Measurements from ENCODE around the gene IRX2.
A peak's percentile ranks its signal among the peaks of the same experiment; 100 is the strongest.

IRX2 gene

DNA sequence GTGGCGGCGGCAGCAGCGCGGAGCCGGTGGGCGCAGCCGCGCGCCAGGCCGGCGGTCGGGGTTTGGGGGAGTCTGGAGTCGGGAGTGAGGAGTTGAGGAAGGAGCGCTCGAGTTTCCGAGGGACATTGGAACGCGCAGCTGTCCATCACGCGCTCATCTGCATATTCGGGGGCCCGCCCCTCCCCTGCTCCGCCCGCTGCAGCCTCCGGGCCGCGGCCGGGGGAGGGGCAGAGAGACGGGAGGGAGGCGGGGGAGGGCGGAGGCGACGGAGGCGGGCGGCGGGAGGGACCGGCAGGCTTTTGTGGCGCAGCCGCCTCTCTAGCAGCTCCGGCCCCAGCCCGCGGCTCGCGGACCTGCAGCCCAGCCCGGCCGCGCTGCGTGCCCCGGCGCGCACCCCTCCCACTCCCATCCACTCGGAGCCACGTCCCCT, at the start of gene IRX2:
IRX2 (minus strand) TSS at position 86 of the 430 bp plus-strand sequence. CDS start 264 bp downstream, outside the sequence.
- peak in 50 of 56 donors; percentile 7 to 91 (median 71) for DNase-seq

DNA sequence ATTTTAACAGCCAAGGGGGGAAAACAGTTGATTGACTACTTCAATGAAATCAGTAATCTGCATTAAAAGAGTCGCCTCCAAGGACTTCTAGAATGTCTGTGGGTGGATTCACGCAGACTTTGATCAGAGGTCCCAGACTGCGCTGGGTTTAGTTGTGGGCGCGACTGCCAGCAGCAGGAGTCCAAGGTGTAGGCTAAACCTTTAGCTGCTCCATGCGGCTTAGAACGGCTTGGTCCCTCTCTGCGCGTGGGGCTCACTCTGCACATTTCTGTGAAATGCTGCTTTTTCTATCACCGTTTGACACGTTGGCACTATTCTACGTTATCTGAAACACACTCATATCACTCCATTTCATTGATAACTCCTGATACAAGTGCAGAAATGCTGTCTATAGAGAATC, 48.6 kb upstream of the IRX2 start:
- DNase-seq: no peak

- DNase-seq: no peak
These were observed 46.5 kb upstream of the IRX2 start for GRCh38 chr5:2797981-2798380.

DNA sequence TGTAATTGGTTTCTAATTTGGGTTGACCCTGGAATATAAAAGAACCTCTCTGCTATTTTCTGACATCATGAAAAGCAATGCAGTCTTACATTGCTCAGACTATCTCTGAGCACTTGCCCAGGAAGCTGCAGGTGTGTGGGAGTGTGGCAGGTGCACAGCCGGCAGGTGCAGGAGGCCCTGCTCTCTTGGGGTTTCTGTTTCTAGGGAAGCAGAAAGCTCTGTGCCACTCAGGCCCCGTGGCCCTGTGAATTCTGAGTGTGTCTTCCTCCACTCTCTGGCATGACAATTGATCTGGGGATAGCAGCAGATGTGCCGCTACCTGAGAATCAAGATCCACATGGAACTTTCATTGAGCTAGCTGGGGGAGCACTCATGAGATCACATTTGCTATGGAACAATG, 45.7 kb upstream of the IRX2 start:
- DNase-seq: no peak

- DNase-seq: no peak
These were observed 31.7 kb upstream of the IRX2 start for GRCh38 chr5:2783223-2783622.

DNA sequence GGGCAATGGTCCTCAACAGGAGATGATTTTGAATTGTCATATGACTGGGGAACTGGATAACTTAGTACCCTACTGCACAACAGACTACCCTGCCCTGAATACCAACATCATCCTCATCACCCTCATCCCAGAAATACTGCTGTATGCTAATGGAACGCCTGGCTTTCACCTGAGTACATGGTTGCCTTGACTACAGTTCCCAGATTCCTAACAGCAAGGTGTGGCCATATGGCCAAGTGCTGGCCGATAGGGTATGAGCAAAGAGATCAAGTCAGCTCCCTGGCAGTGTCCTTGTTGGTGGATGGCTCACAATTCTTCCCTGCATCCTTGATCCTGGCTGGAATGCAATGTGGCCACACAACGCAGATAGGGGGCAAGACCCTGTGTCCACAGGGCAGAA, 31.2 kb upstream of the IRX2 start:
- no peak for DNase-seq

GRCh38 chr5:2780421-2781171, 29.1 kb upstream of the IRX2 start:
- DNase-seq: no peak

- no peak for DNase-seq
These were observed 28.0 kb upstream of the IRX2 start for GRCh38 chr5:2779459-2779858.

DNA sequence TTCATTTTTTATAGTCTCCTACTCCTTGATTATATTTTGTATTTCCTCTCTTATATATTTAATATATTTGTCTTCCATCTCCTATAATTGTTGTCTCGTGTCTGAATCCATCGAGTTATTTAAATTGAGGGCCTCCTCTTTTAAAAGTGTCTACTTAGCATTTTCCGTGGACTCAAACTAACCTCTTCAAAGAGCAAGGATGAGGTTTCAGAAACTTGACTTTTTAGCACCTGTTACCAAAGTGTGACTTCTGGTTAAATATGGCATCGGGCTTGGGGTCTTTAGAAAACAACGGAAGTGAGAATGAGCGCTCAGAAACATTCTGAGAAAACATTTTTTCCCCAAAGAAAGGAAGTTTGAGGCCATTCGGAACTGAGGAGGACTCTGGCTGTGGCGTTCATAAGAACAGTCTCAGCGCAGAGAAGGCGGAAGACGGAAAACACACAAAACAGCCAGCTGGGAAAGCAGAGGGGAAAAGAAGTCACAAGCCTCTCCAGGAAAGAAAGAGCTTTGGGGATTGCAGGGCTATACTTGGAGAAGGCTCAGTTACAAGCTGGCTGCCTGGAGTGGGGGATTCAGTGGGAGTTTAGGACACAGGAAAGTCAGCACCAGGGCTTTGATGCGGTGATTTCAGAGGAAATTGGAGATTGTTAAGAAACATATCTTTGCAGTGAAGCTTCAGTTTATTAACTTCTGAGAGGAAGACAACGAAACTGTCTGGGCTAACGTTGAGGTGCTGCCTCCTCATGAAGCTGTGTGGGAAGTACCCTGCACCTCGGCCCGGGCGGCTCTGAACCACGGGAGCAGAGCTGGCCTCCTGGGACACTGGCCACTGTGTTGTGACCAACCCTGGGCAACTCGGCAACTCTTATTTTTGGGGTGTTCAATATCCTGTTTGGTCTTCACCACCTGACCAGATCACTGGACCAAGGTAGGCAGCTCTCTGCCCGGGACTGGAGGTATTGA, 25.1 kb upstream of the IRX2 start:
- DNase-seq: no peak

GRCh38 chr5:2773327-2773726, 21.9 kb upstream of the IRX2 start:
- no peak for DNase-seq

- DNase-seq: no peak
These were observed 15.6 kb upstream of the IRX2 start for GRCh38 chr5:2767089-2767488.

GRCh38 chr5:2764581-2764980, 13.1 kb upstream of the IRX2 start:
- no peak for DNase-seq

GRCh38 chr5:2763533-2763794, 12.0 kb upstream of the IRX2 start:
- no peak for DNase-seq

DNA sequence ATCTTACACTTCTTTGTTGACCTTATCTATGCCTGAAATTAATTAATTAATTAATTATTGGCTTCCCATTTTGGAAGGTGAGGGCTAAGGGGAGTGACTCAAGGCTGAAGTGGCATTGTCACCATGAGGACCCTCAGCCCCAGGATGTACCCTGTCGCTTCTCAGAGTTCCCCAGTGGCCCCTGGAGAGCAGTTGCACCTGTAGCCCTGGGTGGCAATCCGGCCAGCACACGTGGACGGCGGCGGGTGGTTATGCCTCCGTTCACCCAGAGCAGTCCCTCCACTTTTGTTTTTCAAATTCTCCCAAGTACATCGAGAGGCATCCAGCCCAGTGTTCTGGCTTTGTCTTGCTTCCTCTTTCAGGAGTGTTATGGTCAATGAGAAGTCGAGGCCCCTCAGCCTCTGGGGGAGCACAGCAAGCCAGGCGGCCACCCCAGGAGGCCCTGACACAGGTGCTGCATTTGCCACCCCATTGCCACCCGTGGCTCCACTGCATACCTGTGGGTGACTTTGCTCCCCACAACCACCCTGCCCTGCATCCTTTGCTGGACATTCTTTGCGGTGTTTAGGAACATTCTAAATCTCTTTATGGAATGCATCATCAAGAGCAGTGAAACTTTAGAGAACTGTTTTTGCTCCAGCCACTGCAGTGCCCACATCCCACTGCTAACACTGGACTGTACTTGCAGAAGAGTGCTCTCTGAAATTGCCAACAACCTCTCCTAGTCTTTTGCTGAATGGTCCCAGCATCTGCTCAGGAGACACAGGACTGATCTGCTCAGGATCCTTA, 11.5 kb upstream of the IRX2 start:
- no peak for DNase-seq

DNA sequence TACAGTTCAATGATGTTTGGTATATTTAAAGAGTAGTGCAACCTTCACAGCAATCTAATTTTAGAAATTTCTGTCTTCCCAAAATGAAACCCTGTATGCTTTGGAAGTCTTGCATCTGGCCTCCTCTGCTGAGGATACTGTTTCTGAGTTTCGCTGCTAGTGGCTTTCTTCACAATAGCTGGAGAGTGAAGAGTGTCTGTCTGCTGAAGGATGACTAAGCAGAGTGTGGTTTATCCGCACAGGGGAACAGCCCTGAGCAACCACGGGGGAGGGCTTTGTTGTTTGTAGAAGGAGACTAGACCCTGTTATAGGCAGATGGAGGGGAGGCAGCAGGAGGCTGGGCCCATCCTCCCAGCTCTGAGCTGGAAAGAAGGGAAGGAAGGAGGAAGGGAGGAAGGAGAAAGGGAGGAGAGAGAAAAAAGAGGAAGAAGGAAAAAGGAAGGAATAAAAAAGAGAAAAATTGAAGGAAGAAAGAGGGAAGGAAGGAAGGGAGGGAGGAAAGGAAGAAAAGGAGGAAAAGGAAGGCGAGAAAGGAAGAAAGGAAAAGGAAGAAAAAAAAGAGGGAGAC, 10.5 kb upstream of the IRX2 start:
- no peak for DNase-seq

GRCh38 chr5:2759696-2760461, 8.4 kb upstream of the IRX2 start:
- DNase-seq: no peak

- DNase-seq: no peak
These were observed 7.6 kb upstream of the IRX2 start for GRCh38 chr5:2759091-2759490.

GRCh38 chr5:2758632-2759031, 7.2 kb upstream of the IRX2 start:
- no peak for DNase-seq

DNA sequence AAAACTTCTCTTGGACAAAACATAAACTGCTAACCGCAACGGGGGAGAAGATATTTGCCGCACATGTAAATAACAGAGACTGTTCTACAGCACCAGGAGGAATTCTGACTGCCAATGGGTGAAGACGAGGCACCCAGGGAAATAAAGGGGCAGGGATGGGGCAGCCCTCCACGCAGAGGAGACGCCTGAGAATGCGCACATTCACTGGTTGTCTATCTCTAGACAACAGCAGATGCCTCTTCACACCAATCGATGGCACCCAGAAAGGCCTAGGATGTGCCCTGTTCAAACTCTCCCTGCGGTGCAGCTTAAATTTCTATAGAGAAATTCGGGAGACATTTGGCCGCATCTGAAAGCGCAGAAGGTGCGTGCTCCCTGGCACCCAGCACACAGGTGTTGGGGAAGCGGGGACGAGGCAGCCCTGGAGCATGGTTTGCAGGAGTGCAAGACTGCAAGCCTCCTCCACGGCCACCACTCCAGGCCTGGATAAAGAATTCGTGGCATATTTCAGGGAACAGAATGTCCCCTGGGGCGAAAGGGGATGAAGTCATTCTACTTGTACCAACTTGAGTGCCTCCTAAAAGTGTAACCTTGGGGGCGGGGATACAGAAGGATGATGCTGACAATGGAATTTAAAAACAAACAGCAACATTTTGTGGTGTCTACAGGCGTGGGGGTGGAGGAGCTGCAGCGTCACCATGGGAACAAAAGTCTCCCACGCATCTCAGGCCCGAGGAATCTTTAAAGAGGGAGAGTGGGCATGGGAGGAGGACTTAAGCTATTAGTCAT, 6.3 kb upstream of the IRX2 start:
- DNase-seq: no peak
